GM23338 (cell line): ENCODE data around the gene TRIM38. TPM values are rescaled to one million over a fixed set of nuclear protein-coding genes. Genes with fewer than 3 reads are reported as not detected.
"Not testable (repeated sequence)": the region's sequence is repeated elsewhere in the genome, so short reads cannot be mapped to it uniquely, and the experiment has no call there.

Source experiments
- ATAC-seq: fragments of 200-7000 bp; cut with Tn5 transposase; 3 replicates; pipeline ENCODE4 v1.9.1; 2020
- DNase-seq: peaks from one replicate; pipeline ENCODE4 v3.0.0-alpha.2; 2015; ENCODE audit warnings: low spot score
- H2AFZ ChIP-seq: fragments of 200-600 bp; sonication (generic); 2 replicates; pipeline ENCODE4 v1.8.0; 2016; ENCODE audit warnings: antibody characterized with exemption, mild to moderate bottlenecking, moderate library complexity
- H3F3A ChIP-seq: fragments of 200-600 bp; sonication (generic); replicated peaks from 2 replicates; pipeline ENCODE4 v1.8.0; 2017; ENCODE audit warnings: antibody characterized with exemption, mixed run types, low read depth
- H3K27ac ChIP-seq: fragments of 200-600 bp; sonication (generic); 2 replicates; pipeline ENCODE4 v1.6.1; 2016; ENCODE audit warnings: low read depth
- H3K27me3 ChIP-seq: fragments of 200-600 bp; sonication (generic); 2 replicates; pipeline ENCODE4 v1.8.0; 2016; ENCODE audit warnings: mild to moderate bottlenecking, mixed run types, moderate library complexity; ENCODE audit not compliant: insufficient read depth
- H3K36me3 ChIP-seq: fragments of 200-600 bp; sonication (generic); 2 replicates; pipeline ENCODE4 v1.8.0; 2016; ENCODE audit warnings: mild to moderate bottlenecking; ENCODE audit not compliant: insufficient read depth
- H3K4me1 ChIP-seq: fragments of 200-600 bp; sonication (generic); 2 replicates; pipeline ENCODE4 v1.8.0; 2016; ENCODE audit warnings: mild to moderate bottlenecking, moderate library complexity; ENCODE audit not compliant: insufficient read depth
- H3K4me2 ChIP-seq: fragments of 200-600 bp; sonication (generic); 2 replicates; pipeline ENCODE4 v1.7.1; 2017; ENCODE audit warnings: mixed run types
- H3K4me3 ChIP-seq: fragments of 200-600 bp; sonication (generic); 2 replicates; pipeline ENCODE4 v1.6.1; 2016; ENCODE audit warnings: mixed run types
- H3K79me2 ChIP-seq: fragments of 200-600 bp; sonication (generic); replicated peaks from 2 replicates; pipeline ENCODE4 v1.8.0; 2017; ENCODE audit warnings: mild to moderate bottlenecking; ENCODE audit not compliant: insufficient read depth
- H3K9me2 ChIP-seq: fragments of 200-600 bp; sonication (generic); 2 replicates; pipeline ENCODE4 v1.8.0; 2017; ENCODE audit not compliant: insufficient read depth
- H4K20me1 ChIP-seq: fragments of 200-600 bp; sonication (generic); replicated peaks from 2 replicates; pipeline ENCODE4 v1.8.0; 2017; ENCODE audit warnings: mild to moderate bottlenecking; ENCODE audit not compliant: insufficient read depth
- H3K27ac Mint-ChIP-seq: 2 replicates; pipeline ENCODE4 v1.8.0; 2020; ENCODE audit warnings: inconsistent platforms, mild to moderate bottlenecking, moderate library complexity, mixed read lengths
- H3K27me3 Mint-ChIP-seq: 3 replicates; pipeline ENCODE4 v1.8.0; 2022; ENCODE audit warnings: low read depth, mild to moderate bottlenecking, moderate library complexity, mixed read lengths, inconsistent platforms; ENCODE audit not compliant: insufficient read depth, poor library complexity
- H3K36me3 Mint-ChIP-seq: 3 replicates; pipeline ENCODE4 v1.8.0; 2021; ENCODE audit warnings: low read depth, mild to moderate bottlenecking, inconsistent platforms, moderate library complexity, mixed read lengths
- H3K4me1 Mint-ChIP-seq: 3 replicates; pipeline ENCODE4 v1.8.0; 2020; ENCODE audit warnings: mild to moderate bottlenecking, inconsistent platforms, mixed read lengths
- H3K4me3 Mint-ChIP-seq: 3 replicates; pipeline ENCODE4 v1.8.0; 2021; ENCODE audit warnings: moderate library complexity, mild to moderate bottlenecking, inconsistent platforms, mixed read lengths
- H3K9me3 Mint-ChIP-seq: 3 replicates; pipeline ENCODE4 v1.8.0; 2020; ENCODE audit warnings: moderate library complexity, mild to moderate bottlenecking, inconsistent platforms, mixed read lengths
- CREB1 ChIP-seq: fragments of 250-450 bp; sonication (Bioruptor Pico); IDR thresholded peaks from 2 replicates; pipeline ENCODE4 v1.5.0; 2020; ENCODE audit warnings: low read depth, mild to moderate bottlenecking, moderate library complexity
- ETS1 ChIP-seq: IDR thresholded peaks from 2 replicates; pipeline ENCODE4 v1.6.1; 2016; ENCODE audit warnings: antibody characterized with exemption
- EZH2phosphoT487 ChIP-seq: fragments of 200-600 bp; sonication (generic); IDR thresholded peaks from one replicate; pipeline ENCODE4 v1.8.1; 2018; ENCODE audit warnings: antibody characterized with exemption; ENCODE audit not compliant: unreplicated experiment
- JUNB ChIP-seq: IDR thresholded peaks from one replicate; pipeline ENCODE4 v1.6.1; 2016; ENCODE audit warnings: antibody characterized with exemption; ENCODE audit not compliant: unreplicated experiment
- REST ChIP-seq: IDR thresholded peaks from one replicate; pipeline ENCODE4 v1.6.1; 2018; ENCODE audit warnings: antibody characterized with exemption; ENCODE audit not compliant: unreplicated experiment
- STAT1 ChIP-seq: IDR thresholded peaks from one replicate; pipeline ENCODE4 v1.6.1; 2016; ENCODE audit warnings: antibody characterized with exemption; ENCODE audit not compliant: unreplicated experiment
- ZNF114 ChIP-seq: fragments of 250-450 bp; sonication (Bioruptor Pico); IDR thresholded peaks from 2 replicates; pipeline ENCODE4 v1.5.0; 2020; ENCODE audit warnings: mild to moderate bottlenecking, moderate library complexity
- ZNF331 ChIP-seq: fragments of 250-450 bp; sonication (Bioruptor Pico); IDR thresholded peaks from 2 replicates; pipeline ENCODE4 v1.5.0; 2020; ENCODE audit warnings: low read depth, mild to moderate bottlenecking, moderate library complexity
- polyA plus RNA-seq: library from polyadenylated mRNA; unstranded; fragments of >200 nt; fragmentation: Nextera tagmentation; extraction: Ambion mirVana; gene quantifications from 2 replicates; pipeline ENCODE4 v1.2.1, GENCODE V29; 2016
- total RNA-seq: library from RNA; depleted of rRNA; stranded (reverse); fragments of >200 nt; shearing (Covaris generic); gene quantifications from 2 replicates; pipeline ENCODE4 v1.2.3, GENCODE V29; 2014
- TF ChIP-seq, protein P1 (sequence below), 2 experiments: fragments of 200-600 bp in 1 of 2; sonication (generic) in 1 of 2; conservative IDR thresholded peaks; 2 replicates each; pipeline versions ENCODE4 v1.5.1 to v1.6.1; 2016 to 2017; ENCODE audit warnings: antibody characterized with exemption in 2 of 2, low read depth in 2 of 2, mild to moderate bottlenecking in 2 of 2, moderate library complexity in 1 of 2

The TRIM38 gene
- total and polyA plus RNA-seq, 2 experiments from 2014 or later, result 0.66 to 0.82 TPM

GRCh38 chr6:25946631-25947030 lies 16.0 kb upstream of the TRIM38 start (continued):
- TF ChIP-seq, protein P1, sequence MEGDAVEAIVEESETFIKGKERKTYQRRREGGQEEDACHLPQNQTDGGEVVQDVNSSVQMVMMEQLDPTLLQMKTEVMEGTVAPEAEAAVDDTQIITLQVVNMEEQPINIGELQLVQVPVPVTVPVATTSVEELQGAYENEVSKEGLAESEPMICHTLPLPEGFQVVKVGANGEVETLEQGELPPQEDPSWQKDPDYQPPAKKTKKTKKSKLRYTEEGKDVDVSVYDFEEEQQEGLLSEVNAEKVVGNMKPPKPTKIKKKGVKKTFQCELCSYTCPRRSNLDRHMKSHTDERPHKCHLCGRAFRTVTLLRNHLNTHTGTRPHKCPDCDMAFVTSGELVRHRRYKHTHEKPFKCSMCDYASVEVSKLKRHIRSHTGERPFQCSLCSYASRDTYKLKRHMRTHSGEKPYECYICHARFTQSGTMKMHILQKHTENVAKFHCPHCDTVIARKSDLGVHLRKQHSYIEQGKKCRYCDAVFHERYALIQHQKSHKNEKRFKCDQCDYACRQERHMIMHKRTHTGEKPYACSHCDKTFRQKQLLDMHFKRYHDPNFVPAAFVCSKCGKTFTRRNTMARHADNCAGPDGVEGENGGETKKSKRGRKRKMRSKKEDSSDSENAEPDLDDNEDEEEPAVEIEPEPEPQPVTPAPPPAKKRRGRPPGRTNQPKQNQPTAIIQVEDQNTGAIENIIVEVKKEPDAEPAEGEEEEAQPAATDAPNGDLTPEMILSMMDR (conservative IDR thresholded peaks at IDR 0.05; ENCODE audit: low read depth in 2 of 2), result no peak
- TF ChIP-seq CREB1 (no peak), ETS1 (no peak), REST (no peak), STAT1 (no peak), EZH2phosphoT487 (no peak), ZNF331 (no peak), JUNB (no peak), ZNF114 (CRISPR knock-in tag) (no peak)

DNA sequence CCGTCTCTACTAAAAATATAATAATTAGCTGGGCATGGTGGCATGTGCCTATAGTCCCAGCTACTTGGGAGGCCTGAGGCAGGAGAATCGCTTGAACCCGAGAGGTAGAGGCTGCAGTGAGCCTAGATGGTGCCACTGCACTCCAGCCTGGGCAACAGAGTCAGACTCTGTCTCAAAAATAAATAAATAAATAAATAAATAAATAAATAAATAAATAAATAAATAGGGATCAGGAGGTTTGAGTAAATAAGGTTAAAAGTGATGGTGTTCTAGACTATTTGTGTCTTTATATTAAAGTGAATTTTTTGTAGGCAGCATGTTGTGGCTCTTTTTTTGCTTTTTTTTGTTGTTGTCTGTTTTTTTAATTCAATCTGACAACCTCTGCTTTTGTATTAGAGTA lies 15.1 kb upstream of the TRIM38 start:
- H3K4me3 Mint-ChIP-seq, H3K4me3 ChIP-seq, H3K79me2 ChIP-seq, ATAC-seq, H3K36me3 Mint-ChIP-seq, H2AFZ ChIP-seq, DNase-seq, H3K27ac Mint-ChIP-seq, H3K27ac ChIP-seq, H3K27me3 ChIP-seq, H3K36me3 ChIP-seq, H3K4me2 ChIP-seq, H3K27me3 Mint-ChIP-seq, H3F3A ChIP-seq, H3K4me1 ChIP-seq, H3K4me1 Mint-ChIP-seq, H4K20me1 ChIP-seq, H3K9me2 ChIP-seq: not testable (repeated sequence)
- peaks cover 11% of the 10 kb centered on the region for H3K9me3 Mint-ChIP-seq
